ENCODE results near the gene SLC25A14. TPM values are rescaled to one million over a fixed set of nuclear protein-coding genes. Genes with fewer than 3 reads are reported as not detected.

The SLC25A14 gene
- total RNA-seq, 6 experiments from 2014 or later, result 10.9 to 16.4 (median 13.2) TPM

DNA sequence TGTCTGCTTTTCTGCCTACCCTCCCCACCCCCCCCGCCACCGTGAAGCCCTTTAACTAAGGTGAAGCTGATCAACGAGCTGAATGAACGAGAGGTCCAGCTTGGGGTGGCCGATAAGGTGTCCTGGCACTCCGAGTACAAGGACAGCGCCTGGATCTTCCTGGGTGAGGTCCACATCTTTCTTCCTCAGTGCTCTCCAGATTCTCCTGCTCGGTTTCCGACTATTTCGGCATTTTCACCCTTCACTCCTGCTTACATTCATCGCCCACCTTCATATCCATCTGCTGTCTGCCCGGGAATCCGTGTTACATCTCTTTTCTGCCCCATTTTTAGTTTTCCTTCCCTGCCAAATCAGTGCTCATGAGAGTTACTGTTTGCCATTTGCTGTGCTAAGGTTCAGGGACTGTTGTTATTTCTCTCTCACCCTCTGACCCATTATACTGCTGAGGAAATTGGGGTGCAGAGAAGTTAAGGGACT, 62.5 kb downstream of the SLC25A14 start:
- Mint-ChIP-seq H3K4me3 (peak overlapping the region; percentile 97), H3K27me3 (ENCODE audit: insufficient read depth) (no peaks in the 10 kb centered on the region; the same call in 1 of the 2 replicates), H3K27ac (peak overlapping the region; percentile 76), H3K4me1 (ENCODE audit: low read depth) (no peaks in the 10 kb centered on the region), H3K9me3 (no peaks in the 10 kb centered on the region), H3K36me3 (ENCODE audit: low read depth) (no peaks in the 10 kb centered on the region)
- TF ChIP-seq, protein P1, sequence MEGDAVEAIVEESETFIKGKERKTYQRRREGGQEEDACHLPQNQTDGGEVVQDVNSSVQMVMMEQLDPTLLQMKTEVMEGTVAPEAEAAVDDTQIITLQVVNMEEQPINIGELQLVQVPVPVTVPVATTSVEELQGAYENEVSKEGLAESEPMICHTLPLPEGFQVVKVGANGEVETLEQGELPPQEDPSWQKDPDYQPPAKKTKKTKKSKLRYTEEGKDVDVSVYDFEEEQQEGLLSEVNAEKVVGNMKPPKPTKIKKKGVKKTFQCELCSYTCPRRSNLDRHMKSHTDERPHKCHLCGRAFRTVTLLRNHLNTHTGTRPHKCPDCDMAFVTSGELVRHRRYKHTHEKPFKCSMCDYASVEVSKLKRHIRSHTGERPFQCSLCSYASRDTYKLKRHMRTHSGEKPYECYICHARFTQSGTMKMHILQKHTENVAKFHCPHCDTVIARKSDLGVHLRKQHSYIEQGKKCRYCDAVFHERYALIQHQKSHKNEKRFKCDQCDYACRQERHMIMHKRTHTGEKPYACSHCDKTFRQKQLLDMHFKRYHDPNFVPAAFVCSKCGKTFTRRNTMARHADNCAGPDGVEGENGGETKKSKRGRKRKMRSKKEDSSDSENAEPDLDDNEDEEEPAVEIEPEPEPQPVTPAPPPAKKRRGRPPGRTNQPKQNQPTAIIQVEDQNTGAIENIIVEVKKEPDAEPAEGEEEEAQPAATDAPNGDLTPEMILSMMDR (IDR thresholded peaks at IDR 0.05), result no peak
- no peak for DNase-seq

DNA sequence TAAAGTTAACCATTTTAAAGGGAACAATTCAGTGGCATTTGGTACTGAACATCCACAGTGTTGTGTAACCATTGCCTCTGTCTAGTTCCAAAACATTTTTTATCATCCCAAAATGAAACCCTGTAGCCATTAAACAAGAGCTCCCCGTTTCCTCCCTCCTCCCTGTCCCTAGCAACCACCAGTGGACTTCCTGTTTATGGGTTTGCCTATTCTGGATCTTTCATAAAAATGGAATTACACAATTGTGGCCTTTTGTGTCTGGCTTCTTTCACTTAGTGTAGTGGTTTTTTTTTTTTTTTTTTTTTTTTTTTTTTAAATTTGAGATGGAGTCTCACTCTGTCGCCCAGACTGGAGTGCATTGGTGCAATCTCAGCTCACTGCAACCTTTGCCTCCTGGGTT, 73.7 kb downstream of the SLC25A14 start:
- no peak overlapping the region for H3K4me3 Mint-ChIP-seq
- TF ChIP-seq, protein P1 (IDR thresholded peaks at IDR 0.05), result no peak
- H3K9me3 Mint-ChIP-seq, result no peaks in the 10 kb centered on the region
- no peak overlapping the region for H3K27ac Mint-ChIP-seq
- no peak for DNase-seq
- H3K36me3 Mint-ChIP-seq (ENCODE audit: low read depth), result peaks cover 11% of the 10 kb centered on the region; the same call in 1 of the 2 replicates
- H3K27me3 Mint-ChIP-seq (ENCODE audit: insufficient read depth), result peaks cover 2% of the 10 kb centered on the region
- no peaks in the 10 kb centered on the region for H3K4me1 Mint-ChIP-seq (ENCODE audit: low read depth)

DNA sequence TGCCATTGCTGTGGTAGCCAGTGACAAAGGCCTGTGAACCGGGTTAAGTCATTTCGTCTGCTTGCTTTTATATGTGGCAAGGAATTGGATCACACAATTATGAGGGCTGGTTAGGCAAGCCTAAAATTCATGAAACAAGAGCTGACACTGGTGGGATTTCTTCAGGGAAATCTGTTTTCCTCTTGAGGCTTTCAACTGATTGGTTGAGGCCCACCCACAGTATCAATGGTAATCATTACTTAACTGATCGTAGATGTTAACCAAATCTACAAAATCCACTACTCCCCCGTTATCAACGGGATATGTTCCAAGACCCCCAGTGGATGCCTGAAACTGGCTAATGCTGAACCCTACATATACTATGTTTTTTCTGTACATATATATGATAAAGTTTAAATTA, 75.1 kb downstream of the SLC25A14 start:
- TF ChIP-seq, protein P1 (IDR thresholded peaks at IDR 0.05), result no peak
- Mint-ChIP-seq H3K27ac (no peak overlapping the region), H3K36me3 (ENCODE audit: low read depth) (peaks cover 6% of the 10 kb centered on the region; the same call in 1 of the 2 replicates), H3K4me1 (ENCODE audit: low read depth) (no peaks in the 10 kb centered on the region), H3K9me3 (no peaks in the 10 kb centered on the region), H3K4me3 (no peak overlapping the region), H3K27me3 (ENCODE audit: insufficient read depth) (peaks cover 2% of the 10 kb centered on the region)
- DNase-seq, result no peak

DNA sequence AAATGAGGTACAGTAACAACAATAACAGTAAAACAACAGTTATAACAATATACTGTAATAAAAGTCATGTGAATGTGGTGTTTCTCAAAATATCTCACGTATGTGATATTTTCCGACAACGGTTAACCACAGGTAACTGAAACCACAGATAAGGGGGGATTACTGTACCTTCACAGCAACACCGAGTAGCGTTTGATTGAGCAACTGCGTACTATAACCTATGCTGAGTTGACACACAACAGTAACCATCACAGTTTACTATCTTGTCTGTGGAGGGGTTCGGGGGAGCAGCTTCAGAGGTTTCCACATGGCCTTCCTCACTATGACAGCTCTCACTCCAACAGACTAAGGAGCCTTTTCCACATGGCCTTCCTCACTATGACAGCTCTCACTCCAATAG, 75.5 kb downstream of the SLC25A14 start:
- DNase-seq, result no peak
- Mint-ChIP-seq H3K9me3 (no peaks in the 10 kb centered on the region), H3K4me3 (no peak overlapping the region), H3K4me1 (ENCODE audit: low read depth) (no peaks in the 10 kb centered on the region), H3K27ac (no peak overlapping the region), H3K36me3 (ENCODE audit: low read depth) (peaks cover 5% of the 10 kb centered on the region; the same call in 1 of the 2 replicates), H3K27me3 (ENCODE audit: insufficient read depth) (no peaks in the 10 kb centered on the region; the same call in 1 of the 2 replicates)
- TF ChIP-seq, protein P1 (IDR thresholded peaks at IDR 0.05), result no peak

DNA sequence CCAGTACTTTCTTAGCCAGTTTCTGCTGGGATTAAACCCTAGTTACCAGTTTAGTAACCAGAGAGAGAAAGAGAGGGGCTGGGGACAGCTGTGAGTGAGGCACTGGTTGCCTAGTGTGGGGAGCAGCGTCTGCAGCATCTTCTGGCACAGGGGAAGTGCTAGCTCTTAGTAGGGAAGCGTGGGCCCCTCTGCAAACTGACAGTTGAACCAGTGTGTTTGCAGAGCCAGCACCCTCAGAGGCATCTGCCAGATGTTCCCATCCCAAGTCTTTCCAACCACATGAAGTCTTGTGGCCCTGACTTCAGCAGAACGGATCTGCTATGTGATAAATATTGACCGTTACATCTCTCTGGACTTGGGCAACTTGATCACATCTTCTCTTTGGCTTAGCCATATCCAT, 77.1 kb downstream of the SLC25A14 start:
- TF ChIP-seq, protein P1 (IDR thresholded peaks at IDR 0.05), result no peak
- Mint-ChIP-seq H3K9me3 (no peaks in the 10 kb centered on the region), H3K27me3 (ENCODE audit: insufficient read depth) (no peaks in the 10 kb centered on the region; the same call in none of the 2 replicates), H3K4me1 (ENCODE audit: low read depth) (no peaks in the 10 kb centered on the region), H3K27ac (no peak overlapping the region), H3K4me3 (no peak overlapping the region), H3K36me3 (ENCODE audit: low read depth) (peaks cover 5% of the 10 kb centered on the region; the same call in 1 of the 2 replicates)
- DNase-seq, result no peak
